HepG2 (cell line): Measurements from ENCODE around the gene ZBED5. TPM values are rescaled to one million over a fixed set of nuclear protein-coding genes. Genes with fewer than 3 reads are reported as not detected.

ENCODE experiments used
- ATF1 ChIP-seq: IDR thresholded peaks from 2 replicates; pipeline ENCODE4 v1.6.1; 2016; ENCODE audit warnings: mild to moderate bottlenecking, control low read depth
- ATM ChIP-seq: fragments of 450-650 bp; IDR thresholded peaks from 2 replicates; pipeline ENCODE4 v1.7.1; 2017; ENCODE audit warnings: mild to moderate bottlenecking, borderline replicate concordance
- CTCF ChIP-seq: sonication (generic); formaldehyde crosslinking; IDR thresholded peaks from 2 replicates; pipeline ENCODE4 v1.5.0; 2020; ENCODE audit warnings: mild to moderate bottlenecking, missing genetic modification reagents, moderate library complexity
- FOXP1 ChIP-seq, 2 experiments: fragments of 450-650 bp in 1 of 2; IDR thresholded peaks; 2 replicates each; pipeline ENCODE4 v1.6.1; 2017 to 2018; ENCODE audit warnings: antibody characterized with exemption in 1 of 2
- HINFP ChIP-seq: sonication (generic); formaldehyde crosslinking; IDR thresholded peaks from 2 replicates; pipeline ENCODE4 v1.4.0; 2020; ENCODE audit warnings: low read depth, mild to moderate bottlenecking, missing genetic modification reagents
- HMGA1 ChIP-seq: sonication (generic); formaldehyde crosslinking; conservative IDR thresholded peaks from 2 replicates; pipeline ENCODE4 v1.4.0; 2020; ENCODE audit warnings: missing genetic modification reagents
- MATR3 ChIP-seq: sonication (generic); formaldehyde crosslinking; IDR thresholded peaks from 2 replicates; pipeline ENCODE4 v1.4.0; 2020; ENCODE audit warnings: missing genetic modification reagents
- NFE2 ChIP-seq: sonication (generic); formaldehyde crosslinking; IDR thresholded peaks from 2 replicates; pipeline ENCODE4 v1.4.0; 2020; ENCODE audit warnings: missing genetic modification reagents
- PITX1 ChIP-seq: sonication (generic); formaldehyde crosslinking; IDR thresholded peaks from 2 replicates; pipeline ENCODE4 v1.5.1; 2020; ENCODE audit warnings: mild to moderate bottlenecking, missing genetic modification reagents
- RNF219 ChIP-seq: sonication (generic); formaldehyde crosslinking; IDR thresholded peaks from 2 replicates; pipeline ENCODE4 v1.5.0; 2020; ENCODE audit warnings: mild to moderate bottlenecking, missing genetic modification reagents
- SP140L ChIP-seq: sonication (generic); formaldehyde crosslinking; IDR thresholded peaks from 2 replicates; pipeline ENCODE4 v1.4.0; 2020; ENCODE audit warnings: missing genetic modification reagents, borderline replicate concordance
- TBX2 ChIP-seq: sonication (generic); formaldehyde crosslinking; IDR thresholded peaks from 2 replicates; pipeline ENCODE4 v1.5.0; 2020; ENCODE audit warnings: missing genetic modification reagents, mild to moderate bottlenecking, borderline replicate concordance
- ZMAT3 ChIP-seq: sonication (generic); formaldehyde crosslinking; conservative IDR thresholded peaks from 2 replicates; pipeline ENCODE4 v1.7.0; 2021; ENCODE audit warnings: missing genetic modification reagents
- ZNF407 ChIP-seq: sonication (generic); formaldehyde crosslinking; IDR thresholded peaks from one replicate; pipeline ENCODE4 v1.5.1; 2020; ENCODE audit warnings: mild to moderate bottlenecking, missing genetic modification reagents; ENCODE audit errors: not compliant biosample characterization
- polyA plus RNA-seq, 8 experiments: library from polyadenylated mRNA; depleted of rRNA in 3 of 8; stranded (reverse) in 7 of 8; unstranded in 1 of 8; fragments of >200 nt; fragmentation: Illumina TruSeq in 4 of 8; extraction: Trizol in 4 of 8; gene quantifications; 2 replicates each; pipeline versions ENCODE4 v1.2.1 to v1.2.3, GENCODE V29; 2011 to 2016; ENCODE audit warnings: low read depth in 4 of 8, missing spikeins in 1 of 8, mixed read lengths in 1 of 8; ENCODE audit not compliant: insufficient read depth in 1 of 8
- total RNA-seq, 5 experiments: library from RNA; depleted of rRNA; stranded (reverse); fragments of >200 nt; fragmentation: Illumina TruSeq; extraction: Trizol; gene quantifications; 2 replicates each; pipeline ENCODE4 v1.2.3, GENCODE V29; 2016; ENCODE audit warnings: low read depth in 1 of 5
- TF ChIP-seq, protein P1 (sequence below): sonication (generic); formaldehyde crosslinking; IDR thresholded peaks from 2 replicates; pipeline ENCODE4 v1.4.0; 2020; ENCODE audit warnings: missing genetic modification reagents

The ZBED5 gene
- total and polyA plus RNA-seq, 2 of the 13 experiments (the other 11 are each of a cell fraction or from before 2014, with no cell fraction given) = 18.2 to 38.6 TPM

DNA sequence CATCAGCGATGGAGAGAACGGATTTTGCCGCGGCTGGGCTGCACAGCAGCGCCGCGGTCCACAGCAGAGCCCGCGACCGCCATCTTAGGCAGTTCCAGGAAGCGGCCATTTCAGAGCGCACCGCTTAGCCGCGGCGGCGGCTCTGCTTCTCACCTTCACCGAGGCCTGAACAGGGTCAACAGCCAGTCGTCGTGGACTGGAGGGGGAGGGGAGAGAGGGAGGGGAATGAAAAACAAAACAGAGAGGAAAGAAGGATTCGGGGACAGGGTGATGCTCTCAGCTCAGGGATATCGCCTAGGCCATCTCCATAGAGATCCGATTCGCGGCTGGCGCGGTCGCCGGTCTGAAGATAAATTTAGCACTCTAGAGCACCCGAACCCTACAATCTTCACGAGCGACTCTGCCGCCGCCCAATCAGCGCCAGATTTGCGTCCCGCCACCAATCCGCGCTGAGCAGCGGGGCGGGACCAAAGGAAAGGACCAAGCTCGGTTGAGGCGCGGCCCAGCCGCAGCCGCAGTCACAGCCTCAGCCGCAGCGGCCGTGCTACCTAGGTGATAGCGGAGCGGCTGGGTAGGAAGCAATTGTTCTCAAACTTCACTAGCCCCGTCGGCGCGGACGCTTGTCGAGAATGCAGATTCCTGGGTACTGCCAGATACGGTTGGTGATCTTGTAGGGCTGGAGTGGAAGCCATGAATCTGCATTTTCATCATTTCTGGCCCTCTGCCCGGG lies at the start of gene ZBED5 (continued):
- TF ChIP-seq ZNF407 (CRISPR knock-in tag) (no peak), FOXP1 (IDR thresholded peaks at IDR 0.05) (no peak), FOXP1 (CRISPR knock-in tag; IDR thresholded peaks at IDR 0.05) (no peak), ZMAT3 (CRISPR knock-in tag) (peak; percentile 6; the same call in 1 of the 2 replicates), TBX2 (CRISPR knock-in tag) (no peak; the same call in 1 of the 2 replicates), MATR3 (CRISPR knock-in tag) (no peak), ATF1 (peak; percentile 56; the same call in 1 of the 2 replicates), NFE2 (CRISPR knock-in tag) (no peak), ATM (no peak), CTCF (CRISPR knock-in tag) (no peak; the same call in none of the 2 replicates), RNF219 (CRISPR knock-in tag) (no peak), SP140L (no peak; the same call in 1 of the 2 replicates), PITX1 (CRISPR knock-in tag) (peak; percentile 62; the same call in 1 of the 2 replicates), HINFP (CRISPR knock-in tag) (no peak), HMGA1 (CRISPR knock-in tag) (no peak)
- TF ChIP-seq, protein P1, sequence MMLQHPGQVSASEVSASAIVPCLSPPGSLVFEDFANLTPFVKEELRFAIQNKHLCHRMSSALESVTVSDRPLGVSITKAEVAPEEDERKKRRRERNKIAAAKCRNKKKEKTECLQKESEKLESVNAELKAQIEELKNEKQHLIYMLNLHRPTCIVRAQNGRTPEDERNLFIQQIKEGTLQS = no peak
